ENCODE data around the gene PUS3.

- TF ChIP-seq POLR2A (IDR thresholded peaks at IDR 0.05; ENCODE audit: low read length): no peak
- TF ChIP-seq GATA1 (IDR thresholded peaks at IDR 0.05; ENCODE audit: low read depth, low read length): no peak
Observed at GRCh38 chr11:125942771-125943428, 39.9 kb upstream of the PUS3 start.
